GM23338 (cell line): ENCODE results near the gene RIPOR3. TPM values are rescaled to one million over a fixed set of nuclear protein-coding genes. Genes with fewer than 3 reads are reported as not detected.

Source experiments
- ATAC-seq: fragments of 200-7000 bp; cut with Tn5 transposase; 3 replicates; pipeline ENCODE4 v1.9.1; 2020
- DNase-seq: peaks from one replicate; pipeline ENCODE4 v3.0.0-alpha.2; 2015; ENCODE audit warnings: low spot score
- H2AFZ ChIP-seq: fragments of 200-600 bp; sonication (generic); 2 replicates; pipeline ENCODE4 v1.8.0; 2016; ENCODE audit warnings: antibody characterized with exemption, mild to moderate bottlenecking, moderate library complexity
- H3F3A ChIP-seq: fragments of 200-600 bp; sonication (generic); replicated peaks from 2 replicates; pipeline ENCODE4 v1.8.0; 2017; ENCODE audit warnings: antibody characterized with exemption, mixed run types, low read depth
- H3K27ac ChIP-seq: fragments of 200-600 bp; sonication (generic); 2 replicates; pipeline ENCODE4 v1.6.1; 2016; ENCODE audit warnings: low read depth
- H3K27me3 ChIP-seq: fragments of 200-600 bp; sonication (generic); 2 replicates; pipeline ENCODE4 v1.8.0; 2016; ENCODE audit warnings: mild to moderate bottlenecking, mixed run types, moderate library complexity; ENCODE audit not compliant: insufficient read depth
- H3K36me3 ChIP-seq: fragments of 200-600 bp; sonication (generic); 2 replicates; pipeline ENCODE4 v1.8.0; 2016; ENCODE audit warnings: mild to moderate bottlenecking; ENCODE audit not compliant: insufficient read depth
- H3K4me1 ChIP-seq: fragments of 200-600 bp; sonication (generic); 2 replicates; pipeline ENCODE4 v1.8.0; 2016; ENCODE audit warnings: mild to moderate bottlenecking, moderate library complexity; ENCODE audit not compliant: insufficient read depth
- H3K4me2 ChIP-seq: fragments of 200-600 bp; sonication (generic); 2 replicates; pipeline ENCODE4 v1.7.1; 2017; ENCODE audit warnings: mixed run types
- H3K4me3 ChIP-seq: fragments of 200-600 bp; sonication (generic); 2 replicates; pipeline ENCODE4 v1.6.1; 2016; ENCODE audit warnings: mixed run types
- H3K79me2 ChIP-seq: fragments of 200-600 bp; sonication (generic); replicated peaks from 2 replicates; pipeline ENCODE4 v1.8.0; 2017; ENCODE audit warnings: mild to moderate bottlenecking; ENCODE audit not compliant: insufficient read depth
- H3K9me2 ChIP-seq: fragments of 200-600 bp; sonication (generic); 2 replicates; pipeline ENCODE4 v1.8.0; 2017; ENCODE audit not compliant: insufficient read depth
- H4K20me1 ChIP-seq: fragments of 200-600 bp; sonication (generic); replicated peaks from 2 replicates; pipeline ENCODE4 v1.8.0; 2017; ENCODE audit warnings: mild to moderate bottlenecking; ENCODE audit not compliant: insufficient read depth
- H3K27ac Mint-ChIP-seq: 2 replicates; pipeline ENCODE4 v1.8.0; 2020; ENCODE audit warnings: inconsistent platforms, mild to moderate bottlenecking, moderate library complexity, mixed read lengths
- H3K27me3 Mint-ChIP-seq: 3 replicates; pipeline ENCODE4 v1.8.0; 2022; ENCODE audit warnings: low read depth, mild to moderate bottlenecking, moderate library complexity, mixed read lengths, inconsistent platforms; ENCODE audit not compliant: insufficient read depth, poor library complexity
- H3K36me3 Mint-ChIP-seq: 3 replicates; pipeline ENCODE4 v1.8.0; 2021; ENCODE audit warnings: low read depth, mild to moderate bottlenecking, inconsistent platforms, moderate library complexity, mixed read lengths
- H3K4me1 Mint-ChIP-seq: 3 replicates; pipeline ENCODE4 v1.8.0; 2020; ENCODE audit warnings: mild to moderate bottlenecking, inconsistent platforms, mixed read lengths
- H3K4me3 Mint-ChIP-seq: 3 replicates; pipeline ENCODE4 v1.8.0; 2021; ENCODE audit warnings: moderate library complexity, mild to moderate bottlenecking, inconsistent platforms, mixed read lengths
- H3K9me3 Mint-ChIP-seq: 3 replicates; pipeline ENCODE4 v1.8.0; 2020; ENCODE audit warnings: moderate library complexity, mild to moderate bottlenecking, inconsistent platforms, mixed read lengths
- CREB1 ChIP-seq: fragments of 250-450 bp; sonication (Bioruptor Pico); IDR thresholded peaks from 2 replicates; pipeline ENCODE4 v1.5.0; 2020; ENCODE audit warnings: low read depth, mild to moderate bottlenecking, moderate library complexity
- CTCF ChIP-seq, 2 experiments: fragments of 200-600 bp in 1 of 2; sonication (generic) in 1 of 2; conservative IDR thresholded peaks; 2 replicates each; pipeline versions ENCODE4 v1.5.1 to v1.6.1; 2016 to 2017; ENCODE audit warnings: antibody characterized with exemption in 2 of 2, low read depth in 2 of 2, mild to moderate bottlenecking in 2 of 2, moderate library complexity in 1 of 2
- ETS1 ChIP-seq: IDR thresholded peaks from 2 replicates; pipeline ENCODE4 v1.6.1; 2016; ENCODE audit warnings: antibody characterized with exemption
- EZH2 ChIP-seq: fragments of 200-600 bp; sonication (generic); IDR thresholded peaks from one replicate; pipeline ENCODE4 v1.8.0; 2017; ENCODE audit warnings: antibody characterized with exemption, mild to moderate bottlenecking, low read depth; ENCODE audit not compliant: unreplicated experiment
- EZH2phosphoT487 ChIP-seq: fragments of 200-600 bp; sonication (generic); IDR thresholded peaks from one replicate; pipeline ENCODE4 v1.8.1; 2018; ENCODE audit warnings: antibody characterized with exemption; ENCODE audit not compliant: unreplicated experiment
- JUNB ChIP-seq: IDR thresholded peaks from one replicate; pipeline ENCODE4 v1.6.1; 2016; ENCODE audit warnings: antibody characterized with exemption; ENCODE audit not compliant: unreplicated experiment
- NANOG ChIP-seq: IDR thresholded peaks from 2 replicates; pipeline ENCODE4 v1.6.1; 2016; ENCODE audit warnings: antibody characterized with exemption, borderline replicate concordance
- POLR2AphosphoS5 ChIP-seq: IDR thresholded peaks from 2 replicates; pipeline ENCODE4 v1.6.1; 2016; ENCODE audit warnings: antibody characterized with exemption, low read depth
- REST ChIP-seq: IDR thresholded peaks from one replicate; pipeline ENCODE4 v1.6.1; 2018; ENCODE audit warnings: antibody characterized with exemption; ENCODE audit not compliant: unreplicated experiment
- STAT1 ChIP-seq: IDR thresholded peaks from one replicate; pipeline ENCODE4 v1.6.1; 2016; ENCODE audit warnings: antibody characterized with exemption; ENCODE audit not compliant: unreplicated experiment
- ZNF114 ChIP-seq: fragments of 250-450 bp; sonication (Bioruptor Pico); IDR thresholded peaks from 2 replicates; pipeline ENCODE4 v1.5.0; 2020; ENCODE audit warnings: mild to moderate bottlenecking, moderate library complexity
- ZNF331 ChIP-seq: fragments of 250-450 bp; sonication (Bioruptor Pico); IDR thresholded peaks from 2 replicates; pipeline ENCODE4 v1.5.0; 2020; ENCODE audit warnings: low read depth, mild to moderate bottlenecking, moderate library complexity
- polyA plus RNA-seq: library from polyadenylated mRNA; unstranded; fragments of >200 nt; fragmentation: Nextera tagmentation; extraction: Ambion mirVana; gene quantifications from 2 replicates; pipeline ENCODE4 v1.2.1, GENCODE V29; 2016
- total RNA-seq: library from RNA; depleted of rRNA; stranded (reverse); fragments of >200 nt; shearing (Covaris generic); gene quantifications from 2 replicates; pipeline ENCODE4 v1.2.3, GENCODE V29; 2014

Gene RIPOR3
- total and polyA plus RNA-seq, 2 experiments from 2014 or later, result 4.9 to 6.3 TPM

- no peaks in the 10 kb centered on the region for H3F3A ChIP-seq
- H3K4me1 ChIP-seq, result no peaks in the 10 kb centered on the region
- DNase-seq (peak; percentile 54), ATAC-seq (peak; percentile 66)
- no peak overlapping the region for H3K4me3 ChIP-seq
- no peak overlapping the region for H2AFZ ChIP-seq
- no peaks in the 10 kb centered on the region; the same call in 2 of the 3 replicates for H3K36me3 Mint-ChIP-seq
- H3K27me3 Mint-ChIP-seq, result no peaks in the 10 kb centered on the region
- H3K9me2 ChIP-seq, result no peaks in the 10 kb centered on the region
- no peak overlapping the region for H3K4me3 Mint-ChIP-seq
- H3K27me3 ChIP-seq, result no peaks in the 10 kb centered on the region
- peaks cover 7% of the 10 kb centered on the region; the same call in 1 of the 2 replicates for H4K20me1 ChIP-seq
- TF ChIP-seq STAT1 (no peak), EZH2phosphoT487 (no peak), ETS1 (no peak)
- peak overlapping the region; percentile 63 for H3K27ac Mint-ChIP-seq
- no peaks in the 10 kb centered on the region; the same call in 1 of the 2 replicates for H3K36me3 ChIP-seq
- H3K4me1 Mint-ChIP-seq, result peaks cover 5% of the 10 kb centered on the region
- H3K9me3 Mint-ChIP-seq, result no peaks in the 10 kb centered on the region
- no peak overlapping the region for H3K4me2 ChIP-seq
- H3K27ac ChIP-seq, result 0 out of 2 replicates have a peak overlapping the region, but pooled peaks have one; percentile 5
- peaks cover 76% of the 10 kb centered on the region for H3K79me2 ChIP-seq
Measured at GRCh38 chr20:50545126-50545525, 146.2 kb downstream of the RIPOR3 start.

- Mint-ChIP-seq H3K27ac (no peak overlapping the region; the same call in 1 of the 2 replicates), H3K9me3 (no peaks in the 10 kb centered on the region), H3K36me3 (no peaks in the 10 kb centered on the region; the same call in 1 of the 3 replicates), H3K4me3 (no peak overlapping the region), H3K27me3 (no peaks in the 10 kb centered on the region), H3K4me1 (peaks cover 5% of the 10 kb centered on the region)
- no peaks in the 10 kb centered on the region for H3K9me2 ChIP-seq
- no peak overlapping the region for H3K4me2 ChIP-seq
- no peak for ATAC-seq
- H3K27ac ChIP-seq, result no peak overlapping the region
- H3K79me2 ChIP-seq, result peaks cover 77% of the 10 kb centered on the region
- no peak for DNase-seq
- H3F3A ChIP-seq, result no peaks in the 10 kb centered on the region
- no peak overlapping the region for H3K4me3 ChIP-seq
- no peaks in the 10 kb centered on the region for H3K36me3 ChIP-seq
- H2AFZ ChIP-seq, result no peak overlapping the region
- no peaks in the 10 kb centered on the region for H3K4me1 ChIP-seq
- H4K20me1 ChIP-seq, result peaks cover 7% of the 10 kb centered on the region; the same call in 1 of the 2 replicates
- no peaks in the 10 kb centered on the region for H3K27me3 ChIP-seq
- no peak for TF ChIP-seq JUNB
- TF ChIP-seq EZH2phosphoT487, result no peak
- TF ChIP-seq EZH2, result no peak
- TF ChIP-seq ZNF114 (CRISPR knock-in tag), result no peak
- no peak for TF ChIP-seq NANOG
- TF ChIP-seq ZNF331, result no peak
- TF ChIP-seq POLR2AphosphoS5, result no peak
- no peak for TF ChIP-seq CREB1 (CRISPR knock-in tag)
- TF ChIP-seq STAT1, result no peak
- no peak for TF ChIP-seq REST
- TF ChIP-seq CTCF (conservative IDR thresholded peaks at IDR 0.05; ENCODE audit: low read depth in 2 of 2), result no peak
- TF ChIP-seq ETS1, result no peak
Measured at GRCh38 chr20:50543326-50543725, 148.0 kb downstream of the RIPOR3 start.
